HCT116 (cell line): ENCODE measurements around the gene GNG12.

Source experiments
- CBX3 ChIP-seq: IDR thresholded peaks from 2 replicates; pipeline ENCODE4 v1.6.1; 2012; ENCODE audit warnings: low read depth
- CEBPB ChIP-seq: IDR thresholded peaks from 2 replicates; pipeline ENCODE4 v1.6.1; 2012; ENCODE audit warnings: low read depth
- EZH2 ChIP-seq: fragments of 200-600 bp; sonication (generic); IDR thresholded peaks from 2 replicates; pipeline ENCODE4 v1.6.1; 2017; ENCODE audit warnings: antibody characterized with exemption, mixed run types
- EZH2phosphoT487 ChIP-seq: fragments of 200-600 bp; IDR thresholded peaks from 2 replicates; pipeline ENCODE4 v1.6.1; 2018; ENCODE audit warnings: antibody characterized with exemption, borderline replicate concordance
- JUND ChIP-seq: IDR thresholded peaks from 2 replicates; pipeline ENCODE4 v1.6.1; 2012
- MAX ChIP-seq: IDR thresholded peaks from 2 replicates; pipeline ENCODE4 v1.6.1; 2012
- POLR2A ChIP-seq: IDR thresholded peaks from 2 replicates; pipeline ENCODE4 v1.7.0; 2011; ENCODE audit warnings: borderline replicate concordance; ENCODE audit not compliant: insufficient read depth, insufficient read length; ENCODE audit errors: extremely low read depth
- SIN3A ChIP-seq: IDR thresholded peaks from 2 replicates; pipeline ENCODE4 v1.6.1; 2012; ENCODE audit warnings: low read depth
- TCF7L2 ChIP-seq: IDR thresholded peaks from 2 replicates; pipeline ENCODE4 v1.7.0; 2011; ENCODE audit warnings: borderline replicate concordance, inconsistent platforms; ENCODE audit not compliant: insufficient read depth, insufficient read length; ENCODE audit errors: extremely low read depth
- YY1 ChIP-seq: IDR thresholded peaks from 2 replicates; pipeline ENCODE4 v1.6.1; 2011; ENCODE audit warnings: low read length, low read depth, moderate library complexity, mild to moderate bottlenecking; ENCODE audit not compliant: insufficient replicate concordance; ENCODE audit errors: extremely low read depth
- TF ChIP-seq, protein P1 (sequence below), 3 experiments: fragments of 200-600 bp in 1 of 3; sonication (generic) in 1 of 3; IDR thresholded peaks in 2 of 3; conservative IDR thresholded peaks in 1 of 3; 2 replicates each; pipeline ENCODE4 v1.5.1; 2012 to 2017; ENCODE audit warnings: low read depth in 2 of 3, low read length in 2 of 3, antibody characterized with exemption in 1 of 3, borderline replicate concordance in 1 of 3, control low read depth in 1 of 3, mild to moderate bottlenecking in 1 of 3, mixed read lengths in 1 of 3, mixed run types in 1 of 3, moderate library complexity in 1 of 3; ENCODE audit not compliant: insufficient read depth in 1 of 3
- TF ChIP-seq, protein P2 (sequence below): IDR thresholded peaks from 2 replicates; pipeline ENCODE4 v1.6.1; 2012

- TF ChIP-seq TCF7L2 (no peak), YY1 (no peak), CEBPB (no peak), JUND (no peak), POLR2A (no peak), MAX (no peak), SIN3A (no peak), EZH2 (no peak), CBX3 (no peak), EZH2phosphoT487 (no peak)
- TF ChIP-seq, protein P1, sequence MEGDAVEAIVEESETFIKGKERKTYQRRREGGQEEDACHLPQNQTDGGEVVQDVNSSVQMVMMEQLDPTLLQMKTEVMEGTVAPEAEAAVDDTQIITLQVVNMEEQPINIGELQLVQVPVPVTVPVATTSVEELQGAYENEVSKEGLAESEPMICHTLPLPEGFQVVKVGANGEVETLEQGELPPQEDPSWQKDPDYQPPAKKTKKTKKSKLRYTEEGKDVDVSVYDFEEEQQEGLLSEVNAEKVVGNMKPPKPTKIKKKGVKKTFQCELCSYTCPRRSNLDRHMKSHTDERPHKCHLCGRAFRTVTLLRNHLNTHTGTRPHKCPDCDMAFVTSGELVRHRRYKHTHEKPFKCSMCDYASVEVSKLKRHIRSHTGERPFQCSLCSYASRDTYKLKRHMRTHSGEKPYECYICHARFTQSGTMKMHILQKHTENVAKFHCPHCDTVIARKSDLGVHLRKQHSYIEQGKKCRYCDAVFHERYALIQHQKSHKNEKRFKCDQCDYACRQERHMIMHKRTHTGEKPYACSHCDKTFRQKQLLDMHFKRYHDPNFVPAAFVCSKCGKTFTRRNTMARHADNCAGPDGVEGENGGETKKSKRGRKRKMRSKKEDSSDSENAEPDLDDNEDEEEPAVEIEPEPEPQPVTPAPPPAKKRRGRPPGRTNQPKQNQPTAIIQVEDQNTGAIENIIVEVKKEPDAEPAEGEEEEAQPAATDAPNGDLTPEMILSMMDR (IDR thresholded peaks at IDR 0.05 in 2 of 3, conservative IDR thresholded peaks at IDR 0.05 in 1 of 3; ENCODE audit: borderline replicate concordance in 1 of 3, insufficient read depth in 1 of 3, low read depth in 2 of 3, low read length in 2 of 3), result no peak
- TF ChIP-seq, protein P2, sequence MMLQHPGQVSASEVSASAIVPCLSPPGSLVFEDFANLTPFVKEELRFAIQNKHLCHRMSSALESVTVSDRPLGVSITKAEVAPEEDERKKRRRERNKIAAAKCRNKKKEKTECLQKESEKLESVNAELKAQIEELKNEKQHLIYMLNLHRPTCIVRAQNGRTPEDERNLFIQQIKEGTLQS, result no peak
Observed at GRCh38 chr1:67719329-67720196, 113.7 kb downstream of the GNG12 start.
